Fibroblast of skin of abdomen (primary cell): ENCODE measurements around the gene ISL2.

Source experiments
- DNase-seq: peaks from one replicate; pipeline ENCODE4 v3.0.0-alpha.2; 2013

ISL2 gene

GRCh38 chr15:76380249-76380648, 43.7 kb downstream of the ISL2 start:
- DNase-seq: no peak

- no peak for DNase-seq
These were observed 44.8 kb downstream of the ISL2 start for GRCh38 chr15:76381366-76381765.

GRCh38 chr15:76382987-76383728, 46.6 kb downstream of the ISL2 start:
- DNase-seq: no peak

GRCh38 chr15:76384409-76384808, 47.8 kb downstream of the ISL2 start:
- DNase-seq: no peak

- DNase-seq: no peak
These were observed 49.6 kb downstream of the ISL2 start for GRCh38 chr15:76386178-76386577.

- DNase-seq: no peak
These were observed 50.4 kb downstream of the ISL2 start for GRCh38 chr15:76386926-76387325.

GRCh38 chr15:76390571-76390970, 54.0 kb downstream of the ISL2 start:
- DNase-seq: no peak

- DNase-seq: no peak
These were observed 54.7 kb downstream of the ISL2 start for GRCh38 chr15:76391309-76391708.

GRCh38 chr15:76391847-76392246, 55.3 kb downstream of the ISL2 start:
- no peak for DNase-seq
